HTR-8/SVneo (cell line): ENCODE results near the gene CCDC181.

Experiments used
- DNase-seq: peaks from one replicate; pipeline ENCODE4 v3.0.0; 2011; ENCODE audit warnings: low spot score, mixed read lengths; ENCODE audit not compliant: insufficient read length
- FAIRE-seq: peaks from 2 replicates; lab custom pipeline; 2011; peaks lifted over from hg19 to GRCh38; lab: Jason Lieb, UNC

CCDC181 gene

GRCh38 chr1:169427081-169427641 is at the start of gene CCDC181:
TSS of gene CCDC181 (minus strand) at chr1:169427474. CDS start at chr1:169424927, 2,547 bp downstream.
- peak; percentile 10 for DNase-seq
- FAIRE-seq: no peak

- DNase-seq (no peak), FAIRE-seq (no peak)
Observed at GRCh38 chr1:169475806-169476387, 48.6 kb upstream of the CCDC181 start.

- FAIRE-seq (no peak), DNase-seq (no peak)
Observed at GRCh38 chr1:169474302-169474995, 47.2 kb upstream of the CCDC181 start.

- FAIRE-seq (no peak), DNase-seq (no peak)
Observed at GRCh38 chr1:169473347-169473746, 46.1 kb upstream of the CCDC181 start.

- FAIRE-seq (no peak), DNase-seq (no peak)
Observed at GRCh38 chr1:169472738-169473137, 45.5 kb upstream of the CCDC181 start.

- DNase-seq: no peak
- FAIRE-seq: no peak
Observed at GRCh38 chr1:169468982-169469381, 41.7 kb upstream of the CCDC181 start.

- FAIRE-seq (no peak), DNase-seq (no peak)
Observed at GRCh38 chr1:169466259-169467230, 39.3 kb upstream of the CCDC181 start.

GRCh38 chr1:169465281-169465680 is 38.0 kb upstream of the CCDC181 start:
- DNase-seq (no peak), FAIRE-seq (no peak)

GRCh38 chr1:169462385-169462784 is 35.1 kb upstream of the CCDC181 start:
- FAIRE-seq: no peak
- DNase-seq: no peak

- DNase-seq (no peak), FAIRE-seq (no peak)
Observed at GRCh38 chr1:169461390-169462000, 34.2 kb upstream of the CCDC181 start.

- DNase-seq: no peak
- FAIRE-seq: no peak
Observed at GRCh38 chr1:169460191-169460833, 33.0 kb upstream of the CCDC181 start.

- no peak for FAIRE-seq
Observed at GRCh38 chr1:169457443-169457842, 30.2 kb upstream of the CCDC181 start.

GRCh38 chr1:169456029-169456428 is 28.8 kb upstream of the CCDC181 start:
- DNase-seq (no peak), FAIRE-seq (no peak)

More at GRCh38 chr1:169457443-169457842, 30.2 kb upstream of the CCDC181 start:
- DNase-seq: no peak

- FAIRE-seq (no peak), DNase-seq (no peak)
Observed at GRCh38 chr1:169452921-169453320, 25.6 kb upstream of the CCDC181 start.

GRCh38 chr1:169451218-169451824 is 24.0 kb upstream of the CCDC181 start:
- FAIRE-seq (no peak), DNase-seq (no peak)

GRCh38 chr1:169443923-169444322 is 16.6 kb upstream of the CCDC181 start:
- DNase-seq: no peak

GRCh38 chr1:169426174-169426705 is 1.0 kb downstream of the CCDC181 start:
- no peak for FAIRE-seq
- DNase-seq: no peak

More at GRCh38 chr1:169443923-169444322, 16.6 kb upstream of the CCDC181 start:
- no peak for FAIRE-seq

GRCh38 chr1:169421309-169421708 is 6.0 kb downstream of the CCDC181 start:
- DNase-seq (no peak), FAIRE-seq (no peak)

GRCh38 chr1:169414952-169415351 is 12.3 kb downstream of the CCDC181 start:
- DNase-seq (no peak), FAIRE-seq (no peak)
